ENCODE measurements around the gene HEATR1.

Gene HEATR1

DNA sequence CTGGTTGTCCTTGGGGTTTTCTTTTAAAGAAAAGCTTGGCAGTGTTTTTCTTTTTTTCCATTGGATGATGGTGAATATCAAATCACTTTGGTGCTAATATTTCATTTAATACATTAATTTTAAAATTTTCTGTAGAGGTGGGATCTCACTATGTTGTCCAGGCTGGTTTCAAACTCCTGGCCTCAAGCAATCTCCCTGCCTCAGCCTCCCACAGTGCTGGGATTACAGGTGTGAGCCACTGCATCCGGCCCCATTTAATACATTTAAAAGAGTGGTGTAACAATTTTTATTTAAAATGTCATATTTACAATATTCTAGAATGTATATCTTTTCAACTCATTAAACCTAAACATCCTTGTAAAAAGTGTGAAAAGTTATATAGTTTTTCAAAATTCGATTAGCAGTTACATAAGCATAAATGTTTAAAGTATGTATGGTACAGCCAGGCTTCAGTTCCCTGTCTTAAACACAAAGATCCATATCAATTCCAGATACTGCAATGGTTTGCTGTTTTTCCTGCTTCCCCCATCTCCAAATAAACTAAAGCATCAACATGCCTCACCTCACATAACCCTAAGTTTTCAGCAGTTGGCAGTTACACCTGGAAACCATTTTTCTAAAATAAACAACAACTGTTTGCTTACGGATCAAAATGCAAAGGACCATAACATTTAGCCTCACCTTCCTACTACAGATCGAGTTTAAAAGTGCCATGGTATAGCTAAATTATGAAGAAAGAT, 89.4 kb downstream of the HEATR1 start:
- H3K9me3 ChIP-seq (ENCODE audit: control insufficient read depth, insufficient read depth, low read depth, low read length): no peaks in the 10 kb centered on the region
- CTCF ChIA-PET: no interaction called here
- H3K4me3 ChIP-seq (ENCODE audit: low read depth, low read length): no peak overlapping the region
- H3K4me1 ChIP-seq (ENCODE audit: control insufficient read depth, insufficient read depth, low read length): peaks cover 23% of the 10 kb centered on the region
- POLR2A ChIA-PET: interaction anchor here (1.8 kb wide), 1 partner anchor 8 kb away, joined by 9 read pairs; no protein-coding TSS in a partner anchor
- TF ChIP-seq ZBTB17 (tag by site-specific recombination; IDR thresholded peaks at IDR 0.05) (peak; percentile 61; the same call in 1 of the 2 replicates), YY2 (tag by site-specific recombination; IDR thresholded peaks at IDR 0.05) (peak; percentile 42; the same call in 1 of the 2 replicates), ZNF174 (tag by site-specific recombination; IDR thresholded peaks at IDR 0.05) (no peak), ZNF549 (tag by site-specific recombination; IDR thresholded peaks at IDR 0.05) (0 out of 2 replicates have a peak, but pooled peaks have one; percentile 1), ZNF121 (tag by site-specific recombination; IDR thresholded peaks at IDR 0.05) (peak; percentile 94), ZNF600 (tag by site-specific recombination; IDR thresholded peaks at IDR 0.05) (peak; percentile 77), FEZF1 (tag by site-specific recombination; IDR thresholded peaks at IDR 0.05) (0 out of 2 replicates have a peak, but pooled peaks have one; percentile 21), ZNF791 (tag by site-specific recombination; IDR thresholded peaks at IDR 0.05) (no peak)
- TF ChIP-seq, protein P1, sequence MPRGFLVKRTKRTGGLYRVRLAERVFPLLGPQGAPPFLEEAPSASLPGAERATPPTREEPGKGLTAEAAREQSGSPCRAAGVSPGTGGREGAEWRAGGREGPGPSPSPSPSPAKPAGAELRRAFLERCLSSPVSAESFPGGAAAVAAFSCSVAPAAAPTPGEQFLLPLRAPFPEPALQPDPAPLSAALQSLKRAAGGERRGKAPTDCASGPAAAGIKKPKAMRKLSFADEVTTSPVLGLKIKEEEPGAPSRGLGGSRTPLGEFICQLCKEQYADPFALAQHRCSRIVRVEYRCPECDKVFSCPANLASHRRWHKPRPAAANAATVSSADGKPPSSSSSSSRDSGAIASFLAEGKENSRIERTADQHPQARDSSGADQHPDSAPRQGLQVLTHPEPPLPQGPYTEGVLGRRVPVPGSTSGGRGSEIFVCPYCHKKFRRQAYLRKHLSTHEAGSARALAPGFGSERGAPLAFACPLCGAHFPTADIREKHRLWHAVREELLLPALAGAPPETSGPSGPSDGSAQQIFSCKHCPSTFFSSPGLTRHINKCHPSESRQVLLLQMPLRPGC (tag by site-specific recombination; IDR thresholded peaks at IDR 0.05): no peak
- no peaks in the 10 kb centered on the region for H3K36me3 ChIP-seq (ENCODE audit: control insufficient read depth in 2 of 2, insufficient read depth in 1 of 2, low read length in 2 of 2)
- peak overlapping the region; percentile 64 for H3K27ac ChIP-seq (ENCODE audit: extremely low read depth, low read depth, low read length)

DNA sequence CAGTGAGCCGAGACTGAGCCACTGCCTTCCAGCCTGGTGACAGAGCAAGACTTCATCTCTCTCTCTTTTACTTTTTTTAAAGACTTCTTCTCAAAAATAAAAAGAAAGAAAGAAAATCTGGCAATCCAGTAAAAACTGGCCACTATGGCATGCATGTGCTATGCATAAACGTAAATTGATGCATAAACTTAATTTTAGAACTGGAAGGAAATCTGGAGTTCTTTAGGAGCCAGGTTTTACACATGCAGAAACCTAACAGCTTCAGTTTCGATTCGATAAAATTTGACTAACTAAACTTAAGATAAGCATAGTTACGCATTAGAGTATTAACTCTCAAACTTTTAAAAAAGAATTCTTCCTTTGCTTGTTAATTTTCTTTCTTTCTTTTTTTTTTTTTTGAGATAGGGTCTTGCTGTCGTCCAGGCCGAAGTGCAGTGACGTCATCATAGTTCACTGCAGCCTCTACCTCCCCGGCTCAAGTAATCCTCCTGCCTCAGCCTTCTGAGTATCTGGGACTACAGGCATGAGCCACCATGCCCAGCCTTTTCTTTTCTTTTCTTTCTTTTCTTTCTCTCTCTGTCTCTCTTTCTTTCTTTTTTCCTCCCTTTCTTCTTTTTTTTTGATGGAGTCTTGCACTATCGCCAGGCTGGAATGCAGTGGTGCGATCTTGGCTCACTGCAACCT, 92.4 kb downstream of the HEATR1 start:
- H3K9me3 ChIP-seq (ENCODE audit: control insufficient read depth, insufficient read depth, low read depth, low read length): no peaks in the 10 kb centered on the region
- no peaks in the 10 kb centered on the region for H3K36me3 ChIP-seq (ENCODE audit: control insufficient read depth in 2 of 2, insufficient read depth in 1 of 2, low read length in 2 of 2)
- H3K4me1 ChIP-seq (ENCODE audit: control insufficient read depth, insufficient read depth, low read length): peaks cover 28% of the 10 kb centered on the region
- CTCF ChIA-PET: interaction anchor here (2.2 kb wide), 1 partner anchor 13 kb away, joined by 5 read pairs; no protein-coding TSS in a partner anchor
- no peak overlapping the region for H3K4me3 ChIP-seq (ENCODE audit: low read depth, low read length)
- no peak overlapping the region for H3K27ac ChIP-seq (ENCODE audit: extremely low read depth, low read depth, low read length)
- POLR2A ChIA-PET: no interaction called here
- TF ChIP-seq ZNF366 (tag by site-specific recombination; conservative IDR thresholded peaks at IDR 0.05) (peak; percentile 51; the same call in 1 of the 2 replicates), ZFP69B (tag by site-specific recombination; IDR thresholded peaks at IDR 0.05) (no peak), ZNF48 (tag by site-specific recombination; IDR thresholded peaks at IDR 0.05) (no peak), ZNF837 (tag by site-specific recombination; IDR thresholded peaks at IDR 0.05) (no peak)

DNA sequence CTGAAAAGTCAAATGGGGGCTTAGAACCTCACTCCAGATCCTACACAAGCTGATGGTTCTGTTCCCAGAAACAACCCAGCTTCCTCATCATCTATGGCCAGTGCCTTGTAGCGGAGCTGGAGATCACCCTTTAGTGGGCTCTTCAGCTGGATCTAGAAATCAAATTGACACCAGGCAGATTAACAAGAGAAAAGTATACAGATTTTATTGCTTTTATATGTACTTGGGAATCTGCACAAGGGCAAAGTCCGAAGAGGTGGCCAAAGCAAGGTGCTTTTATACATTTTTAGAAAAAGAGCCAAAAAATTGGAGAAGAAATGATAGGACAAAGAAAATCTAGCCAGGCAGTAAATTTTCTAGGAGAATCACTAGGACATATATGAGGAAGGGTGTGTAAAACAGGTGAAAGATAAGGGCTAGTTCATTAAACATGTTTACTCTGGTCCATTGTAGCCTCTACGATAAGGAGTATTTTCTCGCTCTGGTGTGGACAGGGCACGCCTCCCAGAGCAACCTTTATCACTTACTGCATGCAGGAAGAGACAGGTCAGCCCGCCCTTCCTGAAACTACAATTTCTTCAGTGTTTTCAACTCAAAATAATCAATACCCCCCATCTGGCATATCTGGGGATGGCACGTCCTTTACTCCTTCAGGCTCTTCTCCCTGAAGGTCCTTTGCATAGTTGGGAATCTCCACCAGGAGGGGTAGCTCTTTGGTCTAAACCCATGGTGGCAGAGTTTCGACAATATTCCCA, 94.5 kb downstream of the HEATR1 start:
- Histone ChIP-seq H3K9me3 (ENCODE audit: control insufficient read depth, insufficient read depth, low read depth, low read length) (no peaks in the 10 kb centered on the region), H3K27ac (ENCODE audit: extremely low read depth, low read depth, low read length) (no peak overlapping the region), H3K36me3 (ENCODE audit: control insufficient read depth in 2 of 2, insufficient read depth in 1 of 2, low read length in 2 of 2) (no peaks in the 10 kb centered on the region), H3K4me3 (ENCODE audit: low read depth, low read length) (no peak overlapping the region), H3K4me1 (ENCODE audit: control insufficient read depth, insufficient read depth, low read length) (peaks cover 12% of the 10 kb centered on the region)
- ChIA-PET CTCF (interaction anchor here (0.7 to 2.2 kb wide), 3 partner anchors 9 to 592 kb away, joined by 3 to 7 read pairs (median 5); no protein-coding TSS in a partner anchor), POLR2A (no interaction called here)
- TF ChIP-seq, protein P2, sequence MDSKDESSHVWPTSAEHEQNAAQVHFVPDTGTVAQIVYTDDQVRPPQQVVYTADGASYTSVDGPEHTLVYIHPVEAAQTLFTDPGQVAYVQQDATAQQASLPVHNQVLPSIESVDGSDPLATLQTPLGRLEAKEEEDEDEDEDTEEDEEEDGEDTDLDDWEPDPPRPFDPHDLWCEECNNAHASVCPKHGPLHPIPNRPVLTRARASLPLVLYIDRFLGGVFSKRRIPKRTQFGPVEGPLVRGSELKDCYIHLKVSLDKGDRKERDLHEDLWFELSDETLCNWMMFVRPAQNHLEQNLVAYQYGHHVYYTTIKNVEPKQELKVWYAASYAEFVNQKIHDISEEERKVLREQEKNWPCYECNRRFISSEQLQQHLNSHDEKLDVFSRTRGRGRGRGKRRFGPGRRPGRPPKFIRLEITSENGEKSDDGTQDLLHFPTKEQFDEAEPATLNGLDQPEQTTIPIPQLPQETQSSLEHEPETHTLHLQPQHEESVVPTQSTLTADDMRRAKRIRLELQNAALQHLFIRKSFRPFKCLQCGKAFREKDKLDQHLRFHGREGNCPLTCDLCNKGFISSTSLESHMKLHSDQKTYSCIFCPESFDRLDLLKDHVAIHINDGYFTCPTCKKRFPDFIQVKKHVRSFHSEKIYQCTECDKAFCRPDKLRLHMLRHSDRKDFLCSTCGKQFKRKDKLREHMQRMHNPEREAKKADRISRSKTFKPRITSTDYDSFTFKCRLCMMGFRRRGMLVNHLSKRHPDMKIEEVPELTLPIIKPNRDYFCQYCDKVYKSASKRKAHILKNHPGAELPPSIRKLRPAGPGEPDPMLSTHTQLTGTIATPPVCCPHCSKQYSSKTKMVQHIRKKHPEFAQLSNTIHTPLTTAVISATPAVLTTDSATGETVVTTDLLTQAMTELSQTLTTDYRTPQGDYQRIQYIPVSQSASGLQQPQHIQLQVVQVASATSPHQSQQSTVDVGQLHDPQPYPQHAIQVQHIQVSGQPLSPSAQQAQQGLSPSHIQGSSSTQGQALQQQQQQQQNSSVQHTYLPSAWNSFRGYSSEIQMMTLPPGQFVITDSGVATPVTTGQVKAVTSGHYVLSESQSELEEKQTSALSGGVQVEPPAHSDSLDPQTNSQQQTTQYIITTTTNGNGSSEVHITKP (tag by site-specific recombination; IDR thresholded peaks at IDR 0.05): no peak
- TF ChIP-seq, protein P3, sequence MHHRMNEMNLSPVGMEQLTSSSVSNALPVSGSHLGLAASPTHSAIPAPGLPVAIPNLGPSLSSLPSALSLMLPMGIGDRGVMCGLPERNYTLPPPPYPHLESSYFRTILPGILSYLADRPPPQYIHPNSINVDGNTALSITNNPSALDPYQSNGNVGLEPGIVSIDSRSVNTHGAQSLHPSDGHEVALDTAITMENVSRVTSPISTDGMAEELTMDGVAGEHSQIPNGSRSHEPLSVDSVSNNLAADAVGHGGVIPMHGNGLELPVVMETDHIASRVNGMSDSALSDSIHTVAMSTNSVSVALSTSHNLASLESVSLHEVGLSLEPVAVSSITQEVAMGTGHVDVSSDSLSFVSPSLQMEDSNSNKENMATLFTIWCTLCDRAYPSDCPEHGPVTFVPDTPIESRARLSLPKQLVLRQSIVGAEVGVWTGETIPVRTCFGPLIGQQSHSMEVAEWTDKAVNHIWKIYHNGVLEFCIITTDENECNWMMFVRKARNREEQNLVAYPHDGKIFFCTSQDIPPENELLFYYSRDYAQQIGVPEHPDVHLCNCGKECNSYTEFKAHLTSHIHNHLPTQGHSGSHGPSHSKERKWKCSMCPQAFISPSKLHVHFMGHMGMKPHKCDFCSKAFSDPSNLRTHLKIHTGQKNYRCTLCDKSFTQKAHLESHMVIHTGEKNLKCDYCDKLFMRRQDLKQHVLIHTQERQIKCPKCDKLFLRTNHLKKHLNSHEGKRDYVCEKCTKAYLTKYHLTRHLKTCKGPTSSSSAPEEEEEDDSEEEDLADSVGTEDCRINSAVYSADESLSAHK (tag by site-specific recombination; IDR thresholded peaks at IDR 0.05): no peak
- TF ChIP-seq ZXDB (tag by site-specific recombination; IDR thresholded peaks at IDR 0.05) (no peak), ZEB2 (tag by site-specific recombination; IDR thresholded peaks at IDR 0.05) (no peak), SCRT2 (tag by site-specific recombination; IDR thresholded peaks at IDR 0.05) (no peak), ZNF654 (tag by site-specific recombination; IDR thresholded peaks at IDR 0.05; ENCODE audit: low read depth) (no peak)

All from HEK293 (cell line).